GM18951 (cell line): ENCODE data around the gene RHCG.

ENCODE experiments used
- POLR2A ChIP-seq: IDR thresholded peaks from 4 replicates; pipeline ENCODE4 v1.6.1; 2011; ENCODE audit warnings: mild to moderate bottlenecking; ENCODE audit not compliant: insufficient read length, insufficient read depth; ENCODE audit errors: extremely low read depth
- in situ Hi-C: fragments of 300-500 bp; cut with MboI; formaldehyde crosslinking; loops from one replicate; pipeline ENCODE4 v1.12.0; 2022; ENCODE audit warnings: low sequenced_read_pairs, mixed read lengths, inconsistent platforms; ENCODE audit not compliant: unreplicated experiment

Gene RHCG

DNA sequence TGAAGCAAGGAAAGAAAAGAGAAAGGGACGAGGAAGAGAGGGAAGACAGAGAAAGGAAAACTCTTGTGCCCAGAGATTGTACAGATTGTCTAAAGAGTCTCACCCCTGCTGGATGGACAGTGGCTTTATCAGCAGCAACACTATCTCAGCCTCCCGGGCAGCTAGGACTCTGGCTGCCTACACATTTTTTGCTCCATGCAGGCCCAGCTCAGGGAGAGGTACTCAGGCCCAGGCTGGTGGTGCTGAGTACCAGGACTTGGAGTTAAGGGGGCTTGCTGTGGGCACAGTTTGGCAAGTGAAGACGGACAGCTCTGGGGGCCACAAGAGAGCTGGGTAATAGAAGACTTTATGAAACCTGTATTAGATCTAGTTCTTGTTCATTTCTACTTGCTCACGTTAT lies 19.1 kb upstream of the RHCG start:
- in situ Hi-C loops: no loop called here
- TF ChIP-seq POLR2A: no peak

DNA sequence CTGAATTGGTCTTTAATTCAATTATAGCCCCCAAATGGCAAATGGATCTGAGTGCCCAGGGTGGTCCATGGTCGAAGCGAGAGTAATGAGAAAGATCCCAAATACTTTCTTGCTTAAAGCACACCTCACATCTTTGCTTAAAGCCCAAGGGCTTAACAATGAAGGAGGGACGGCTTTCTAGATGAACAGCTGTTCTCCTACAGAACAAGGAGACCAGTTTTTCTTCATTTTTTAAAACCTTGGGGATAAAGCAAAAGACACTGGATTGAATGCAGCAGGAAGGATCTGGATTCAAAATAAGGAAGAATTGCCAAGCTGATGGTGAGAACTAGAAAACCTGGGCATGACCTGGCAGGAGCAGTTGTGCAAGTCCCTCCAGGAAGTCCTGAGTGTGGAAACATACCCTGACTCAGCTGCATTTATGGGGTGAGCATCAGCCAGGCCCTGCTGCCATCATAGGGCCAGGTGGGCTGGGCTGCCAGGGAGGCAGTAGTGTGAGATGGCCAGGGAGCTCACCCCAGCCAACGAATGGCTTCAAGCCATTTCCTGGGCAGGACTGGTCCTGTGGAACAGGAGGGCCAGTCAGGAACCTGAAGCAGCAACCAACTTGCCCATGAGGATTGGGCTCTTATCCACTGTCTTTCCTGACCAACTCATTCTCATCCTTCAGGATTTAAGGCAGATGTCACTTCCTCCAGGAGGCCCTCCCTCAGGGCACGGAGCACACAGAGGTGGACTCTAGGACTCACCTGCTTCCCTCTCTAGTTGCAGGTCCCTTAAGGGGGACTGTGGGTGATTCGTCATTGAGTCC lies 18.4 kb upstream of the RHCG start:
- in situ Hi-C loops: no loop called here
- TF ChIP-seq POLR2A: no peak

DNA sequence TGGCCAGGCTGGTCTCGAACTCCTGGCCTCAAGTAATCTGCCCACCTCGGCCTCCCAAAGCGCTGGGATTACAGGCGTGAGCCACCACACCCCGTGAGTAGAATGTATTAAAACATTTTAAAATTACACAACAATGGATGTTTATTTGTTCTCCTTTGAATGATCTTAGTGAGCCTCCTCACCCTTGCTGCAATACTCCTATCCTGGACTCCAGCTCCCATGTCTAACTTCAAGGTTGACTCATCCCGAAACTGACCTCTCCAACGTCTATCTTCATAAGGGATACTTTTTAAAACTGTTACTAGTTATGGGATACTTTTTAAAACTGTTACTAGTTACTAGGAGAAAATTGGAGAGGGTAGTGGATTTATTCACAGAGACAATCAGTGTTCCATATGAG lies 17.8 kb upstream of the RHCG start:
- in situ Hi-C loops: no loop called here
- no peak for TF ChIP-seq POLR2A

DNA sequence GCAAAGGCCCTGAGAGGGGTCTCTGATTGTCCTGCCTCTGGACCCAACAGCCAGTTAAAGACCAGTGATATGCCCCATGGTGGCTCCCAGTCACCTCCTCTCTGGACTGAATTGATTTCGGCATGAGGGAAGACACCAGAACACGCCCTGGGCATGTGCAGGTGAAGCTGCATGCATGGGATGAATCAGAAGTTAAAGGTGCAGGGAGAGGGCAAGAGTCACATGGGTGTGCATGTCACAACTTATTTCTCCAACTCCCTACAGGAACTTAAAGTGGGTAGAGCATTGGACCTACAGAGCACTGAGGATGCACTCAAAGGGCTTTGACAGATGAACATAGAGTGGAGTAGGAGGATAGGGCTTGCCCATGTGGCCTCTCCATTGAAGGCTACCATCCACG lies 16.9 kb upstream of the RHCG start:
- in situ Hi-C loops: no loop called here
- no peak for TF ChIP-seq POLR2A

DNA sequence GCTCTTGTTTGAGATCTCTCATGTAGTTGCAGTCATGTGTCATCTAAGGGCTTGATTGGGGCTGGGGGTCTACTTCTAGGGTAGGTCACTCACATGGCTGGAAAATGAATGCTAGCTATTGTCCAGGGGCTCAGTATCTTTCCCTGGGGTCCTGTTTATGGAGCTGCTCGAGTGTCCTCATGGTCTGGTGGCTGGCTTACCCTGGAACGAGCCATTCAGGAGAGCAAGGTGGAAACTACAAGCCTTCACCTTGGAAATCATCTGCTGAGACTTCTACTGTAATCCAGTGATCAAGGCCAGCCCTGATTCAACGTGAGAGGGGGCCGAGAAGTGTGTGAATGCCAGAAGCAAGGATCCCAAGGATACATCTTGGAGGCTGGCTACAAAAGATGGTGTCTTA lies 16.2 kb upstream of the RHCG start:
- TF ChIP-seq POLR2A: no peak
- in situ Hi-C loops: no loop called here

DNA sequence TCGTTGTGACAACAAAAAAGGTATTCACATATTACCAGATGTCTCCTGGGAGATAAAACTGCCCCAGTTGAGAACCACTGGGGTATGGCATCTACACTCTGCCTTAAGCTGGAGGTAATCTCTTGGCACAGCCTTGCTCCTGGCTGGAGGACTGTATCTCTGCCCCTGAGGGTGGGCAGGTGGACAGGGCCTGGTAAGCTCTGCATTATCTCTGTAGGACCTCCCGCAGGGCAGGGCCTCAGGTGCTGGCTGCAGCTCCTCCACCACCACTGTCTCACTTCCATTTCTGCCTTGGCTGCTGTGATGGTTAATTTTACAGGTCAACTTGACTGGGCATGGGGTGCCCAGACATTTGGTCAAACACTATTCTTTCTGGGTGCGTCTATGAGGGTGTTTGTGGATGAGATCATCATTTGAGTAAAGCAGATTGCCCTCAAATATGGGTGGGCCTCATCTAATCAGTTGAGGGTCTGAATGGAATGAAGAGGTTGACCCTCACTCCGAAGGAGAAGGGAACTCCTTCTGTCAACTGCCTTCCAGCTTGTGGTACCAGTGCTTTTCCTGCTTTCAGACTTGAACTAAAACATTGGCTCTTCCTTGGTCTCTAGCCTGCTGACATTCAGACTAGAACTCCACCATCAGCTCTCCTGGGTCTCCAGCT lies 9.8 kb upstream of the RHCG start:
- in situ Hi-C loops: no loop called here
- TF ChIP-seq POLR2A: no peak

DNA sequence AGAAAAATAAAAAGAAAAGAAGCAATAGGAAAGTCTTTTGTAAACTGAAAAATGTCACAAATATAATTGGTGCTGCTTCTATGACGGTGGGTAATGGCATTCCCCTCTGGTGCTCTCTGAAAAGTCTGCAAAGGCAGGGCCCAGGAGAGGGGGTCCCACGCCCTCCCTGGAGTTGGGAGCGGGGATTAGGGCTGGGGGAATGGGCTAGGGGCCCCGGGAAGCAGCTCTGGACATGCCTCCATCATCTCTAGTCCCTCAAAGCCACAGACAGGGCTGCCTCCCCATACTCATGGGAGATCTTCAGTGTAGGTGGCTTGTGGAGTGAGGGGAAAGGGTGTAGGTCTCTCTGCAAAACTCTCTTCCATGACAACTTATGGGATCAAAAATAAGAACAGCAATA lies 7.8 kb upstream of the RHCG start:
- no peak for TF ChIP-seq POLR2A
- in situ Hi-C loops: no loop called here

DNA sequence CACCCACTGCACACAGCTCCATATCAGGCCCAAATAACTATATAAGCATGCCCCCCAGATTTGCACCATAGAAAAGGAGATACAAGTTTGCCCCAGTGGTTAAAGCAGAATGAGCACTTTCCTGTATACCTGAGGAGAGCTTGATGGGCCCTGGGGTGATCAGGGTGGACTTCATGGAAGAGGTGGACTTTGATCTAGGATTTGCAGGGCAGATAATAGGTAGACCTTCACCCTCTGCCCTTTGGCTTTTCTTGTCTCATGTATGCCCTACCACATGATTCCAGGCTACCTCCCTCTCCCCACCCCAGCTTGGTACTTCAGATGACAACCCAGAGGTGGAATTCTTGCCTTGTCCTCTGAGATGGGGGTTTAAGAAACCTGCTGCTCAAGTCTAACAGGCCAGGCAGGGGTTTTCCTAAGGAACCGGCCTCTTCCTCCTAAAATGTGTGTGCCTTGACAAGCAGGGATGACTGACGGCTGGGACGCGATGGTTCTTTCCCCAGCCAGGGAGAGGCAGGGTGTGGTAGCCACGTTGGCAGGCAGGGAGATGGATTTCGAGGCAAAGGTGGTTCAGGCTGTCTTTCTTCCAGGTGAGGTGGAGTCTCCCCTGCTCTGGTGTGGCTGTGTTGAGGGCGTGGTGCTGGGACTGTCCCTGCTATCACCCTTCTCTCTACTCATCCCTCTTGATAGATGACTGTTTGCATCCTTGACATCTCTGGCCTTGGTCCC lies 6.6 kb upstream of the RHCG start:
- in situ Hi-C loops: no loop called here
- no peak for TF ChIP-seq POLR2A

DNA sequence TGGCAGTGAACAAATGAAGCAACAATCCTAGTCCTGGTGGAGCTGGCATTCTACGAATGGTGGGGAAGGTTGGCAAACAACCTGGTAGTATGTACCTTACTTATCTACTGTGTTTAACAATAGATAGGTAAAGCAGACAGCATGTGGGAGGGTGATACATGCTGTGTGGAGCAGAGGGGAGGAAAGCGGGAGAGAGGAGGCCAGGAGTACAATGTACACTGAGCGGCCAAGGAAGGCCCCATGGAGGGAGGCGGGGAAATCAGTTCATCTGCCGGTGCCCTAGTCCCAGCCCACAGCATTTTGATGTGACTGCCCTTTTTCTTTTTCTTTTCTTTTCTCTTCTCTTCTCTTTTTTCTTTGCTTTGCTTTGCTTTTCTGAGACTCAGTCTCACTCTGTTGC lies 5.3 kb upstream of the RHCG start:
- no peak for TF ChIP-seq POLR2A
- in situ Hi-C loops: no loop called here

DNA sequence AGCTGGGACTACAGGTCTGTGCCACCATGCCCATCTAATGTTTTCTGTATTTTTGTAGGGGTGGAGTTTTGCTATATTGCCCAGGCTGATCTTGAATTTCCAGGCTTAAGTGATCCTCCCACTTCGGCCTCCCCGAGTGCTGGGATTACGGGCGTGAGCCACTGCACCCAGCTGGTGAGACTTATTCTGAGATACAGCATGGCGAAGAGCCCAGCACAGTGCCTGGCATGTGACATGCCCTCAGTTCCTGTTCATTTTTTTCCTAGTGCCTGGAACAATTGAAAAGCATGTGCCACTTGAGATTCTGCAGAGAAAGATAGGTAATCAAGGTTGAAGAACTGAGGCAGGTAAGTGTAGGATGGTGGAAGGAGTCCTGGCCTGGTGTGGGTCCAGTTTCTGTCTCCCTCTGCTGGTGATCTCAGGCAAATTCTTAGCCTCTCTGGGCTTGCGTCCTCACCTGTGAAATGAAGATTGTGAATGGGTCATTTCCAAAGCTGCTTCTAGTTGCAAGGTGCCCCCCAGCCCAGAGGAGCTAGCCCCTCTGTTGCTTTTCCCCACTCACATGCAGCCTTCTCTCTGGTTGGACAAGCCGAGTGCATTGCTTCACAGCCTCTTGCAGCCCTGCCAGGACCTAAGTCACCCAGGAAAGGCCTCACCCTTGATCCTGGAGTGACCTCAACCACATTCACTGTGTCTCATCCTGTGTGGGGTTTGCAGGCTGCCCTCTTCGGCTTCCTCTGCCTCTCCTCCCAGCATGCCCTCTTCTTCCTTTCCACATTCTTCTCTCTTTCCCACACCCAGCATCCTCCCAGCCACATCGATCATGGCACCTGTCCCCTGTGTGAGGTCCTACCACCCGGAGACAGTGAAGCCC lies 4.3 kb upstream of the RHCG start:
- TF ChIP-seq POLR2A: no peak
- in situ Hi-C loops: no loop called here

DNA sequence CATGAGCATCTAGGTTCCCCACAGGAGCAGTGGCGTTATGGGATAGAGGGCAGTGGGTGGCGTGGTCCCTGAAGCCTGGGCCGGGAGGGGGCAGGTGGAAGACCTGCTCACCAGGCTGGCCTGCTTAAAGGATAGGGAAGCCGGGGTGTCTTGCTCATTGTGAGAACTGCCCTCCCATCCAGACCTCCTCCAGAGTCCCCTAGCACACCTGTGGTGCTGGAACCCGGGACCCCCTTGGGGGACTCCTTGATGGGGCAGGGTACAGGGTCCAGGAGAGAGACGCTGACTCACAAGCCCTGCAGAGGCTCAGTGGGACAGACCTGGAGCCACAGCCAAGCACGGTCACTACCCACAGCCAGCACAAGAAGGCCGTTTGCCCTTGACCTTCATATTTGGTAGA lies 2.8 kb upstream of the RHCG start:
- in situ Hi-C loops: no loop called here
- no peak for TF ChIP-seq POLR2A

DNA sequence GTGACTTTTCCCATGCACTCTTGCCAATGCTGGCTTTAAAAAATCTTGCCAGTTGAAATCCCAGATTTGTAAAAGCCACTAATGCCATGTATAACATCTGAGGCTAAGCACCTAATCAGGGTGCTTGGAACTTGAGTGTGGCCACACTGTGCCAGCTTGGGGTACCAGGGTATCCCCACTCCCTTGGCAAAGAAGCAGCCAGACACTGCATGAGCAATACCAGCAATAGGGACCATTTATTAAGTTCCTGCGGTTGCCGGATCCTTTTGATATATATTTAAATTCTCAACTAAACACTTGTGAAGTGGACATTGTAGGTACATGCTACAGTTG lies 2.2 kb upstream of the RHCG start:
- in situ Hi-C loops: no loop called here
- TF ChIP-seq POLR2A: no peak

DNA sequence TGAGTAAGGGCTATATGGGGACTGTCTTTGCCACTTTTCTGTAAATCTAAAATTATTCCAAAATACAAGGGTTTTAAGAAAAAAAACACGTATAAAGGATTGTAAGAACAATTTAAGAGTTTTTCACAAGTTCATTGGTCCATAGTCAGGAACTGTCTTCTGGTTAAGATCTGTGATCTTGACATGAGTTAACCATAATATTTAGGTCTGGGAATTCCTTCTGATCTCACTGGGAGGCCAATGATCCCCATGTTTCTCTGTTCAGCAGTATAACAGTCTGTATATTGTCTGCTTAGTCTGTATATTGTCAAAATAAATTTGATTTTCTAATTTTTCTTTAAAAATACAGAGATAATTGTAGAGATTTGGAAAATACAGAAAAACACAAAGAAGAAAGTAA lies 848 bp upstream of the RHCG start:
- TF ChIP-seq POLR2A: no peak
- in situ Hi-C loops: no loop called here

DNA sequence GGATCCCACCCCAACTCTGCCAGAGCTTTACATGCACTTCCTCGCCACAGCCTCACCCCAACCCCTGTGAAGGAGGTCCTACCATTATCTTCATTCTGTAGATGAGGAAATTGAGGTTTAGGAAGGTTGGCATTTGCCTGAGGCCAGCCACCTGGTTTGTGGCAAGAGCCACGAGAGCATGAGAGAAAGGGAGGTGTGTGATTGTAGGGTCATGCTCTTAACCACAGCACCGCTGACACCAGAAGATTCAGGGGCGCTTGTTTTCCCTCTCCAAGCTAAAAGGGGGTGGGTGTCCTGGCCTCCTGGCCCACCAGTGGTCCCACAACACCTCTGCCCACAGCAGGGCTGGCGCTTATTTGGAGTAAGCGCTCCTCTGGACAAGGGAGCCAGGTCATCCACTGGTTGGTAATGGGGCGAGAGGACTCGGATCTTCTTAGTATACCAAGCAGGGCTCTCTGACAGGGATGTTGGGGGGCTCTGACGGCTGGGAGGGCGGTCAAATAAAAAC lies 691 bp downstream of the RHCG start:
- no peak for TF ChIP-seq POLR2A
- in situ Hi-C loops: no loop called here
